AG09309 (cell line): ENCODE measurements around the gene PRKD1.

Experiments
- DNase-seq: peaks from one replicate; pipeline ENCODE4 v3.0.0-alpha.2; 2010; ENCODE audit warnings: low read depth
- H3K4me3 ChIP-seq: 2 replicates; pipeline ENCODE4 v1.5.1; 2011; ENCODE audit warnings: mild to moderate bottlenecking, low read depth, low read length, moderate library complexity; ENCODE audit not compliant: control insufficient read depth
- TF ChIP-seq, protein P1 (sequence below): IDR thresholded peaks from 2 replicates; pipeline ENCODE4 v1.5.1; 2011; ENCODE audit warnings: mild to moderate bottlenecking, low read depth, low read length, inconsistent platforms; ENCODE audit not compliant: insufficient read depth, control insufficient read depth; ENCODE audit errors: missing control alignments

The PRKD1 gene

DNA sequence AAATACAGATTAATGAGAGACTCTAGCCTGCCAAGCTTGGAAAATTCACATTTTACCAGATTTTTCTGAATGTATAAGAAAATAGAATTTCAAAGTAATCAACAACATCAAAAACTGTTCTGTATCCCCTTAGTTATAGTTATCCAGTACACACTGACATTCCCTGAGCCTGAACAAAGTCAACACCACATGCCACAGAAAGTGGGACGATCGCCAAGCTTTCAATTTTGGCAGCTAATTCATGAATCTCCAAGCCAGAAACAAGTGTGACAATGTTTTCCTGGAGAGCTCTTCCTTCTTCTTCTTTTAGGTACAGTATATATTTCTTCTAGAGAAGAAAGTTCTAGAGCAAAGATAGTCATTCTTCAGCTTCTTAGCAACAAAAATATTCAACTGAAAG is 290.2 kb downstream of the PRKD1 start:
- H3K4me3 ChIP-seq, result no peak overlapping the region
- no peak for DNase-seq

GRCh38 chr14:29636870-29637269 is 290.8 kb downstream of the PRKD1 start:
- H3K4me3 ChIP-seq, result no peak overlapping the region
- no peak for DNase-seq
- TF ChIP-seq, protein P1, sequence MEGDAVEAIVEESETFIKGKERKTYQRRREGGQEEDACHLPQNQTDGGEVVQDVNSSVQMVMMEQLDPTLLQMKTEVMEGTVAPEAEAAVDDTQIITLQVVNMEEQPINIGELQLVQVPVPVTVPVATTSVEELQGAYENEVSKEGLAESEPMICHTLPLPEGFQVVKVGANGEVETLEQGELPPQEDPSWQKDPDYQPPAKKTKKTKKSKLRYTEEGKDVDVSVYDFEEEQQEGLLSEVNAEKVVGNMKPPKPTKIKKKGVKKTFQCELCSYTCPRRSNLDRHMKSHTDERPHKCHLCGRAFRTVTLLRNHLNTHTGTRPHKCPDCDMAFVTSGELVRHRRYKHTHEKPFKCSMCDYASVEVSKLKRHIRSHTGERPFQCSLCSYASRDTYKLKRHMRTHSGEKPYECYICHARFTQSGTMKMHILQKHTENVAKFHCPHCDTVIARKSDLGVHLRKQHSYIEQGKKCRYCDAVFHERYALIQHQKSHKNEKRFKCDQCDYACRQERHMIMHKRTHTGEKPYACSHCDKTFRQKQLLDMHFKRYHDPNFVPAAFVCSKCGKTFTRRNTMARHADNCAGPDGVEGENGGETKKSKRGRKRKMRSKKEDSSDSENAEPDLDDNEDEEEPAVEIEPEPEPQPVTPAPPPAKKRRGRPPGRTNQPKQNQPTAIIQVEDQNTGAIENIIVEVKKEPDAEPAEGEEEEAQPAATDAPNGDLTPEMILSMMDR, result no peak

More for the DNA sequence above, 290.2 kb downstream of the PRKD1 start:
- TF ChIP-seq, protein P1, result no peak

DNA sequence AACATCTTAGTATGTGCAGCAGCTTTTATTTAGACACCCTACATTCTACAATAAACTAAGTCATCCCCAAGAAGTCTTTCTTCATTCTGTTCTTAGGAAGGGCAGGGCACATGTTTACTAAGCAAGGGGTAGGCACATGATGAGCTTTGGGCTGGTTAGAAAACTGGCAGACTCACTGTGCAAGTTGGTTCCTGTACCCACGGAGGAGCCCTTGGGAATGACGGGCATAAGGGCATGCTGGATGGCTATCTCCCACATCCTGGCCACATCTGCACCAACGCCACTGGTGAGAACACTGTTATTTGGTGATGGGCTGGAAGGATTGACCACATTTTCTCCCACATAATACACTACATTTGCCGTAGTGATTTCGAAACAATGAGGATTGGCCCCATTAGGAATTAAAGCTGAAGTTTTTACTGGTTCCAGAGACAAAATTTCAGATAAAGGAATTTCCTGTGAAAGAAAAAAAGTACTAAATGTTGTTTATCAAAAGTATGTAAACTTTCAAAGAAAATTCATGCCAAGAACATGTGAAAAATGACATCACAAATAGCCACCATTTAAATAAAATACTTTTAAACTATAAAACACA is 297.0 kb downstream of the PRKD1 start:
- no peak overlapping the region for H3K4me3 ChIP-seq
- DNase-seq, result no peak
- TF ChIP-seq, protein P1, result no peak

GRCh38 chr14:29629839-29630238 is 297.8 kb downstream of the PRKD1 start:
- DNase-seq, result no peak
- TF ChIP-seq, protein P1, result no peak
- H3K4me3 ChIP-seq, result no peak overlapping the region

- no peak overlapping the region for H3K4me3 ChIP-seq
- TF ChIP-seq, protein P1, result no peak
These were observed 300.5 kb downstream of the PRKD1 start for GRCh38 chr14:29627137-29627536.

GRCh38 chr14:29618323-29619067 is 309.2 kb downstream of the PRKD1 start:
- TF ChIP-seq, protein P1, result no peak
- no peak overlapping the region for H3K4me3 ChIP-seq
- no peak for DNase-seq

More at GRCh38 chr14:29627137-29627536, 300.5 kb downstream of the PRKD1 start:
- DNase-seq, result no peak

- no peak overlapping the region for H3K4me3 ChIP-seq
- no peak for DNase-seq
- TF ChIP-seq, protein P1, result no peak
These were observed 310.7 kb downstream of the PRKD1 start for GRCh38 chr14:29616922-29617321.
